KMS-11 (cell line): Measurements from ENCODE around the gene CALN1.
A peak's percentile ranks its signal among the peaks of the same experiment; 100 is the strongest.

Experiments used
- H2AFZ ChIP-seq: fragments of 200-600 bp; sonication (generic); 2 replicates; pipeline ENCODE4 v1.6.1; 2016; ENCODE audit warnings: antibody characterized with exemption, mixed run types, low read depth
- H3K27ac ChIP-seq: fragments of 200-600 bp; sonication (generic); 2 replicates; pipeline ENCODE4 v1.6.1; 2016; ENCODE audit warnings: mild to moderate bottlenecking, mixed run types
- H3K27me3 ChIP-seq: fragments of 200-600 bp; sonication (generic); 2 replicates; pipeline ENCODE4 v1.6.1; 2017; ENCODE audit warnings: mild to moderate bottlenecking, low read depth, mixed run types, moderate library complexity; ENCODE audit not compliant: insufficient read depth
- H3K36me3 ChIP-seq: fragments of 200-600 bp; sonication (generic); 2 replicates; pipeline ENCODE4 v1.6.1; 2017; ENCODE audit warnings: mild to moderate bottlenecking, mixed run types; ENCODE audit not compliant: insufficient read depth
- H3K4me1 ChIP-seq: fragments of 200-600 bp; sonication (generic); 2 replicates; pipeline ENCODE4 v1.6.1; 2016; ENCODE audit warnings: mild to moderate bottlenecking, low read depth, mixed run types; ENCODE audit not compliant: poor library complexity, severe bottlenecking
- H3K4me2 ChIP-seq: fragments of 200-600 bp; sonication (generic); 2 replicates; pipeline ENCODE4 v1.7.0; 2016; ENCODE audit warnings: mild to moderate bottlenecking, mixed run types
- H3K4me3 ChIP-seq: fragments of 200-600 bp; sonication (generic); IDR thresholded peaks from 2 replicates; pipeline ENCODE4 v1.6.1; 2017; ENCODE audit warnings: low read depth, low read length, mixed read lengths; ENCODE audit not compliant: insufficient read depth
- H3K79me2 ChIP-seq: fragments of 200-600 bp; sonication (generic); 2 replicates; pipeline ENCODE4 v1.6.1; 2016; ENCODE audit warnings: low read depth, mixed run types; ENCODE audit not compliant: insufficient read depth
- H3K9ac ChIP-seq: fragments of 200-600 bp; sonication (generic); 2 replicates; pipeline ENCODE4 v1.6.1; 2016; ENCODE audit warnings: mild to moderate bottlenecking, mixed run types
- H4K20me1 ChIP-seq: fragments of 200-600 bp; sonication (generic); 2 replicates; pipeline ENCODE4 v1.6.1; 2016; ENCODE audit warnings: mild to moderate bottlenecking, mixed run types; ENCODE audit not compliant: insufficient read depth
- TF ChIP-seq, protein P1 (sequence below): fragments of 200-600 bp; sonication (generic); conservative IDR thresholded peaks from 2 replicates; pipeline ENCODE4 v1.6.1; 2017; ENCODE audit warnings: low read depth, mild to moderate bottlenecking, antibody characterized with exemption, low read length, moderate library complexity, mixed read lengths

The CALN1 gene

DNA sequence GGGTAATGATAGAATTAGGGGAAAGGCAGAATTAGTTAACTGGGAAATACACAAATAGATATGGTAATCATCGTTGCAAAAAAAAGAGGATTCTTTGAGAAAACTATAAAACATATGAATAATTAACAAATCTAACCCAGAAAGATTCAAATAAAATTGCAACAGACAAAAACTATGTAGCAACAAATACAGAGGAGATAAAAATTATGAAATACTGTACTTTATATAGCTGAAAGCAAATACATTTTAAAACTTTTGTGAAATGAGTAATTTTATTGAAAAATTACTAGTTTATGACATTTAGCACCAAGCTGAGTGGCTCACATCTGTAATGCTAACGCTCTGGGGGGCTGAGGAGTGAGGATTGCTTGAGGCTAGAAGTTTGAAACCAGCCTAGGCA lies 356.7 kb downstream of the CALN1 start:
- Histone ChIP-seq H3K4me2 (no peak overlapping the region), H4K20me1 (no peaks in the 10 kb centered on the region), H3K79me2 (no peaks in the 10 kb centered on the region), H3K4me1 (no peaks in the 10 kb centered on the region), H2AFZ (no peak overlapping the region), H3K27ac (no peak overlapping the region), H3K27me3 (no peaks in the 10 kb centered on the region), H3K36me3 (no peaks in the 10 kb centered on the region), H3K9ac (no peak overlapping the region), H3K4me3 (no peak overlapping the region)
- TF ChIP-seq, protein P1, sequence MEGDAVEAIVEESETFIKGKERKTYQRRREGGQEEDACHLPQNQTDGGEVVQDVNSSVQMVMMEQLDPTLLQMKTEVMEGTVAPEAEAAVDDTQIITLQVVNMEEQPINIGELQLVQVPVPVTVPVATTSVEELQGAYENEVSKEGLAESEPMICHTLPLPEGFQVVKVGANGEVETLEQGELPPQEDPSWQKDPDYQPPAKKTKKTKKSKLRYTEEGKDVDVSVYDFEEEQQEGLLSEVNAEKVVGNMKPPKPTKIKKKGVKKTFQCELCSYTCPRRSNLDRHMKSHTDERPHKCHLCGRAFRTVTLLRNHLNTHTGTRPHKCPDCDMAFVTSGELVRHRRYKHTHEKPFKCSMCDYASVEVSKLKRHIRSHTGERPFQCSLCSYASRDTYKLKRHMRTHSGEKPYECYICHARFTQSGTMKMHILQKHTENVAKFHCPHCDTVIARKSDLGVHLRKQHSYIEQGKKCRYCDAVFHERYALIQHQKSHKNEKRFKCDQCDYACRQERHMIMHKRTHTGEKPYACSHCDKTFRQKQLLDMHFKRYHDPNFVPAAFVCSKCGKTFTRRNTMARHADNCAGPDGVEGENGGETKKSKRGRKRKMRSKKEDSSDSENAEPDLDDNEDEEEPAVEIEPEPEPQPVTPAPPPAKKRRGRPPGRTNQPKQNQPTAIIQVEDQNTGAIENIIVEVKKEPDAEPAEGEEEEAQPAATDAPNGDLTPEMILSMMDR, result no peak

DNA sequence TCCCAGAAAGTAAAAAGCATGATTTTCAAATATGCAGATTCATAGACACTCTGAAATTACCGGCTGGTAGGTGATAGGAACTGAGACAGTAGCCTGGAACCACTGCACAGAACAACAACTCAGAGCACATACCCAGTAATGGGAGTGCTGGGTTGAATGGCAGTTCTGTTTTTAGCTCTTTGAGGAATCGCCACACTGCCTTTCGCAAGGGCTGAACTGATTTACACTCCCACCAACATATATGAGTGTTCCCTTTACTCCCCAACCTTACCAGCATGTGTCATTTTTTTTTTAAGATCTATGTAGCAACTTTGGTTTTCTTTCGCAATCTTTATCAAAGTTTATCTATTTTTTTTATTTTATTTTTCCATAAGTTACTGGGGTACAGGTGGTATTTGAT lies 358.8 kb downstream of the CALN1 start:
- Histone ChIP-seq H3K27ac (no peak overlapping the region), H3K9ac (no peak overlapping the region), H3K79me2 (no peaks in the 10 kb centered on the region), H3K4me2 (no peak overlapping the region), H3K4me3 (no peak overlapping the region), H3K27me3 (no peaks in the 10 kb centered on the region), H3K36me3 (no peaks in the 10 kb centered on the region), H4K20me1 (no peaks in the 10 kb centered on the region), H2AFZ (no peak overlapping the region), H3K4me1 (no peaks in the 10 kb centered on the region)
- TF ChIP-seq, protein P1, result no peak

DNA sequence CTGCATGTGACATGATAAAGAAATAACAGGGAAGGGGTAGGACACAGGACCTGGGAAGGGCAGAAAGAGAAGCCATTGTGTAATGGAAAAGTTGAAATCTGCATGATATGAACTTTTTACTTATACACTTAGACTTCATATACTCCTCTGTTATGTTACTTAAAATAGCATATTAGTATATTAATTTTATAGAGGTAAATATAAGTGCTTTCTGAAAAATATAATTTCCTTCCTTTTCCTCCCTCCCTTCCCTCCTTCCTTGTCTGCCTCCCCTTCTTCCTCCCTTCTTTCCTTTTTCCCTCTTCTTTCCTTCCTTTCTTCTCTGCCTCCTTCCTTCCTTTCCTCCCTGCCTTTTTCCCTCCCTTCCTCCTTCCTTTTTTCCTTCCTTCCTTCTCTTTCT lies 363.7 kb downstream of the CALN1 start:
- no peak overlapping the region for H3K4me2 ChIP-seq
- H3K4me1 ChIP-seq, result peaks cover 8% of the 10 kb centered on the region
- no peak overlapping the region for H3K9ac ChIP-seq
- no peaks in the 10 kb centered on the region for H3K27me3 ChIP-seq
- H4K20me1 ChIP-seq, result no peaks in the 10 kb centered on the region
- H3K36me3 ChIP-seq, result no peaks in the 10 kb centered on the region
- no peaks in the 10 kb centered on the region for H3K79me2 ChIP-seq
- H2AFZ ChIP-seq, result no peak overlapping the region
- no peak overlapping the region for H3K4me3 ChIP-seq
- TF ChIP-seq, protein P1, result no peak
- no peak overlapping the region for H3K27ac ChIP-seq

DNA sequence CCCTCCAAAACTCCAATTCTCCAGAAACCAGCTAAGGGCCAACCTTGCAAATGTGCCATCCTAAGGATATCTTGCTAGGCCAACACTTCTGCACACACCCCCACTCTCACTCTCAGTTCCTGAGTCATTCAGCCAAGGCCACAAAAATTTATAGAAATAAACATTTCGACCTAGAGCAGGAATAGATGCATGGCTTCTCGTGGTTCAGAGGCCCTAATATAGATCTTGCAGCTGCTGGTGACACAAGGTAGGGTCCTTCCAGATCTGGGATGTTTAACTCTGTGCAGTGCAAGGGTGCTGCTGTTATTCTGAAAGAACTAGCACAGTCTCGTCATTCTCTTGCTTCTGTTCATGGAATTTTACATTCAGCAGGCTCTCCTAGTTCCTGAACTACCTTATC lies 369.3 kb downstream of the CALN1 start:
- Histone ChIP-seq H3K4me2 (peak overlapping the region; percentile 33), H3K36me3 (no peaks in the 10 kb centered on the region), H2AFZ (no peak overlapping the region; the same call in 1 of the 2 replicates), H3K9ac (no peak overlapping the region), H4K20me1 (no peaks in the 10 kb centered on the region), H3K4me1 (peaks cover 54% of the 10 kb centered on the region), H3K27me3 (no peaks in the 10 kb centered on the region), H3K27ac (peak overlapping the region; percentile 4; the same call in 1 of the 2 replicates), H3K4me3 (no peak overlapping the region), H3K79me2 (no peaks in the 10 kb centered on the region)
- TF ChIP-seq, protein P1, result no peak

DNA sequence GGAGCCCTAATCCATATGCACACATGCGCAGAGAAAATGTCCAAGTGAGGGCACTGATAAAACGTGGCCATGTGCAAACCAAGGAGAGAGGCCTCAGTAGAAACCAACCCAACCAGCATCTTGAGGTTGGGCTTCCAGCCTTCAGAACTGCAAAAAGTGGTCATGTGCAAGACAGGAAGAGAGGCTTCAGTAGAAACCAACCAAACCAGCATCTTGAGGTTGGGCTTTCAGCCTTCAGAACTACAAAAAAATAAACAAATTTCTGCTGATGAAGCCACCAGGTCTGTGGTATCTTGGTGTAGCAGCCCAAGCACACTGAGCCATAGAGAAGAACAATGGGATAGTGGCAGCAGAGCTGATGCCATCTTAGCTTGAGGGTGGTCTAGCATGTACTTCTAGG lies 371.5 kb downstream of the CALN1 start:
- peak overlapping the region; percentile 27; the same call in 1 of the 2 replicates for H3K4me2 ChIP-seq
- H4K20me1 ChIP-seq, result no peaks in the 10 kb centered on the region
- H3K27ac ChIP-seq, result peak overlapping the region; percentile 41
- TF ChIP-seq, protein P1, result no peak
- no peaks in the 10 kb centered on the region for H3K79me2 ChIP-seq
- no peaks in the 10 kb centered on the region for H3K36me3 ChIP-seq
- no peak overlapping the region for H3K9ac ChIP-seq
- H3K4me3 ChIP-seq, result no peak overlapping the region
- H2AFZ ChIP-seq, result peak overlapping the region; percentile 10; the same call in 1 of the 2 replicates
- no peaks in the 10 kb centered on the region for H3K27me3 ChIP-seq
- peaks cover 54% of the 10 kb centered on the region for H3K4me1 ChIP-seq
